ENCODE data around the gene TMCC2.

- TF ChIP-seq CTCF (IDR thresholded peaks at IDR 0.05; ENCODE audit: insufficient read depth, low read length) (no peak), POLR2AphosphoS5 (IDR thresholded peaks at IDR 0.05; ENCODE audit: low read depth) (no peak), REST (IDR thresholded peaks at IDR 0.05; ENCODE audit: insufficient replicate concordance, low read depth) (peak; percentile 77), GABPA (IDR thresholded peaks at IDR 0.05; ENCODE audit: low read depth) (no peak)
Observed at GRCh38 chr1:205243350-205244191, 15.8 kb downstream of the TMCC2 start.

Measured in HL-60 (cell line).